Skin epidermis (tissue), 12 donors: ENCODE results near the gene CCL7.

Source experiments
- H3K27ac ChIP-seq, 21 experiments: fragments of 200-600 bp; sonication (generic) in 11 of 21; one replicate each; pipeline ENCODE4 v1.5.0; 2020; ENCODE audit warnings: mild to moderate bottlenecking in 3 of 21, inconsistent platforms in 2 of 21, moderate library complexity in 2 of 21
- H3K4me3 ChIP-seq, 7 experiments: fragments of 200-600 bp; sonication (generic) in 2 of 7; one replicate each; pipeline ENCODE4 v1.5.0; 2020; ENCODE audit warnings: inconsistent platforms in 2 of 7, mild to moderate bottlenecking in 2 of 7, moderate library complexity in 1 of 7

The CCL7 gene

GRCh38 chr17:34245351-34245905, 24.6 kb upstream of the CCL7 start:
- Histone ChIP-seq H3K4me3 (no peak overlapping the region), H3K27ac (peak overlapping the region in 8 of 21 experiments; percentile 13 to 48 (median 36))

GRCh38 chr17:34246446-34246845, 23.6 kb upstream of the CCL7 start:
- peak overlapping the region in 8 of 21 experiments; percentile 11 to 60 (median 32) for H3K27ac ChIP-seq
- H3K4me3 ChIP-seq = no peak overlapping the region

- H3K4me3 ChIP-seq = no peak overlapping the region
- peak overlapping the region in 5 of 21 experiments; percentile 11 to 60 (median 40) for H3K27ac ChIP-seq
Observed at GRCh38 chr17:34246881-34247280, 23.1 kb upstream of the CCL7 start.

- peak overlapping the region in 13 of 21 experiments; percentile 10 to 80 (median 44) for H3K27ac ChIP-seq
Observed at GRCh38 chr17:34248511-34249024, 21.5 kb upstream of the CCL7 start.

GRCh38 chr17:34249061-34249460, 21.0 kb upstream of the CCL7 start:
- Histone ChIP-seq H3K4me3 (no peak overlapping the region), H3K27ac (peak overlapping the region in 16 of 21 experiments; percentile 10 to 80 (median 38))

More at GRCh38 chr17:34248511-34249024, 21.5 kb upstream of the CCL7 start:
- no peak overlapping the region for H3K4me3 ChIP-seq

GRCh38 chr17:34249478-34249877, 20.5 kb upstream of the CCL7 start:
- no peak overlapping the region for H3K4me3 ChIP-seq

GRCh38 chr17:34251186-34251585, 18.8 kb upstream of the CCL7 start:
- Histone ChIP-seq H3K27ac (peak overlapping the region in 3 of 21 experiments; percentile 78 to 90 (median 82)), H3K4me3 (no peak overlapping the region)

More at GRCh38 chr17:34249478-34249877, 20.5 kb upstream of the CCL7 start:
- peak overlapping the region in 16 of 21 experiments; percentile 10 to 80 (median 38) for H3K27ac ChIP-seq

- Histone ChIP-seq H3K4me3 (no peak overlapping the region), H3K27ac (peak overlapping the region in 16 of 21 experiments; percentile 3 to 90 (median 66))
Observed at GRCh38 chr17:34252095-34252443, 18.0 kb upstream of the CCL7 start.

- peak overlapping the region in 19 of 21 experiments; percentile 3 to 90 (median 78) for H3K27ac ChIP-seq
- H3K4me3 ChIP-seq = no peak overlapping the region
Observed at GRCh38 chr17:34252444-34253138, 17.4 kb upstream of the CCL7 start.

GRCh38 chr17:34253139-34253525, 16.9 kb upstream of the CCL7 start:
- Histone ChIP-seq H3K4me3 (no peak overlapping the region), H3K27ac (peak overlapping the region in 19 of 21 experiments; percentile 35 to 90 (median 78))

GRCh38 chr17:34254146-34254545, 15.9 kb upstream of the CCL7 start:
- H3K27ac ChIP-seq = peak overlapping the region in 20 of 21 experiments; percentile 33 to 90 (median 78)
- H3K4me3 ChIP-seq = no peak overlapping the region

GRCh38 chr17:34254651-34255380, 15.2 kb upstream of the CCL7 start, which contains the start of gene CCL2:
Gene CCL2 (plus strand): TSS chr17:34255285. CDS start chr17:34255350, 65 bp downstream.
- peak within 1 kb of the TSS; percentile 21 to 47 (median 24) for H3K4me3 ChIP-seq
- peak within 1 kb of the TSS; percentile 45 to 90 (median 78) for H3K27ac ChIP-seq

GRCh38 chr17:34255381-34255732, 14.7 kb upstream of the CCL7 start:
- Histone ChIP-seq H3K4me3 (peak overlapping the region; percentile 21 to 47 (median 24)), H3K27ac (peak overlapping the region; percentile 43 to 90 (median 78))

- peak overlapping the region; percentile 21 to 47 (median 24) for H3K4me3 ChIP-seq
- H3K27ac ChIP-seq = peak overlapping the region in 18 of 21 experiments; percentile 43 to 90 (median 80)
Observed at GRCh38 chr17:34255841-34256240, 14.2 kb upstream of the CCL7 start.

GRCh38 chr17:34257299-34257985, 12.6 kb upstream of the CCL7 start:
- H3K27ac ChIP-seq = peak overlapping the region in 1 of 21 experiments; percentile 11
- peak overlapping the region in 1 of 7 experiments; percentile 44 for H3K4me3 ChIP-seq

- H3K27ac ChIP-seq = peak overlapping the region in 1 of 21 experiments; percentile 74
- H3K4me3 ChIP-seq = no peak overlapping the region
Observed at GRCh38 chr17:34257986-34258326, 12.1 kb upstream of the CCL7 start.

- no peak overlapping the region for H3K4me3 ChIP-seq
- H3K27ac ChIP-seq = peak overlapping the region in 6 of 21 experiments; percentile 15 to 74 (median 35)
Observed at GRCh38 chr17:34259146-34259545, 10.9 kb upstream of the CCL7 start.

- H3K27ac ChIP-seq = peak overlapping the region in 1 of 21 experiments; percentile 28
- no peak overlapping the region for H3K4me3 ChIP-seq
Observed at GRCh38 chr17:34260861-34261260, 9.2 kb upstream of the CCL7 start.

- H3K27ac ChIP-seq = no peak overlapping the region
Observed at GRCh38 chr17:34261568-34262337, 8.3 kb upstream of the CCL7 start.

More at GRCh38 chr17:34261568-34262337, 8.3 kb upstream of the CCL7 start:
- no peak overlapping the region for H3K4me3 ChIP-seq
